ENCODE data around the gene CHD6.

- no peak for TF ChIP-seq CTCF (IDR thresholded peaks at IDR 0.05)
- TF ChIP-seq POLR2A (IDR thresholded peaks at IDR 0.05) = no peak
These were observed 86.5 kb downstream of the CHD6 start for GRCh38 chr20:41531518-41532275.

Data from testis (tissue), 2 donors.